HepG2 (cell line): ENCODE results near the gene SUPT6H. TPM values are rescaled to one million over a fixed set of nuclear protein-coding genes. Genes with fewer than 3 reads are reported as not detected.

Experiments
- CC2D1A ChIP-seq: sonication (generic); formaldehyde crosslinking; IDR thresholded peaks from 2 replicates; pipeline ENCODE4 v1.8.1; 2023; ENCODE audit warnings: mild to moderate bottlenecking, missing genetic modification reagents
- FOXC1 ChIP-seq: sonication (generic); formaldehyde crosslinking; IDR thresholded peaks from 2 replicates; pipeline ENCODE4 v1.8.0; 2022; ENCODE audit warnings: mild to moderate bottlenecking, missing genetic modification reagents, borderline replicate concordance
- FOXO4 ChIP-seq: sonication (generic); formaldehyde crosslinking; conservative IDR thresholded peaks from 2 replicates; pipeline ENCODE4 v1.8.1; 2023; ENCODE audit warnings: missing genetic modification reagents
- IRX3 ChIP-seq: sonication (generic); formaldehyde crosslinking; IDR thresholded peaks from 2 replicates; pipeline ENCODE4 v1.8.1; 2023; ENCODE audit warnings: mild to moderate bottlenecking, low read depth, missing genetic modification reagents, borderline replicate concordance
- LBX2 ChIP-seq: sonication (generic); formaldehyde crosslinking; IDR thresholded peaks from 2 replicates; pipeline ENCODE4 v1.5.0; 2020; ENCODE audit warnings: missing genetic modification reagents, mild to moderate bottlenecking, borderline replicate concordance
- MED13 ChIP-seq: sonication (generic); formaldehyde crosslinking; IDR thresholded peaks from 2 replicates; pipeline ENCODE4 v1.5.0; 2020; ENCODE audit warnings: missing genetic modification reagents
- PTBP1 ChIP-seq: fragments of 200-400 bp; formaldehyde crosslinking; IDR thresholded peaks from 2 replicates; pipeline ENCODE4 v1.6.1; 2018; ENCODE audit warnings: low read length, low read depth; ENCODE audit not compliant: poor library complexity, severe bottlenecking
- SIN3A ChIP-seq: IDR thresholded peaks from 2 replicates; pipeline ENCODE4 v1.6.1; 2011; ENCODE audit warnings: low read depth, mild to moderate bottlenecking, control low read depth, low read length, borderline replicate concordance
- SIX4 ChIP-seq: sonication (generic); formaldehyde crosslinking; IDR thresholded peaks from 2 replicates; pipeline ENCODE4 v1.4.0; 2020; ENCODE audit warnings: missing genetic modification reagents
- SP140L ChIP-seq: sonication (generic); formaldehyde crosslinking; IDR thresholded peaks from 2 replicates; pipeline ENCODE4 v1.4.0; 2020; ENCODE audit warnings: missing genetic modification reagents, borderline replicate concordance
- XRCC5 ChIP-seq: fragments of 200-400 bp; formaldehyde crosslinking; optimal IDR thresholded peaks from 2 replicates; pipeline ENCODE3; 2017; ENCODE audit warnings: mild to moderate bottlenecking, low read length
- ZHX1 ChIP-seq: sonication (generic); formaldehyde crosslinking; IDR thresholded peaks from 2 replicates; pipeline ENCODE4 v1.8.1; 2022; ENCODE audit warnings: low read depth, mild to moderate bottlenecking, missing genetic modification reagents
- ZKSCAN5 ChIP-seq: sonication (generic); formaldehyde crosslinking; IDR thresholded peaks from 2 replicates; pipeline ENCODE4 v1.5.1; 2020; ENCODE audit warnings: mild to moderate bottlenecking, missing genetic modification reagents
- ZNF138 ChIP-seq: sonication (generic); formaldehyde crosslinking; IDR thresholded peaks from 2 replicates; pipeline ENCODE4 v1.5.0; 2020; ENCODE audit warnings: mild to moderate bottlenecking, low read depth, missing genetic modification reagents
- ZNF281 ChIP-seq: sonication (generic); formaldehyde crosslinking; IDR thresholded peaks from 2 replicates; pipeline ENCODE4 v1.4.0; 2020; ENCODE audit warnings: missing genetic modification reagents, borderline replicate concordance
- ZNF672 ChIP-seq: sonication (generic); formaldehyde crosslinking; IDR thresholded peaks from 2 replicates; pipeline ENCODE4 v1.8.1; 2022; ENCODE audit warnings: missing genetic modification reagents
- ZNF850 ChIP-seq: sonication (generic); formaldehyde crosslinking; conservative IDR thresholded peaks from 2 replicates; pipeline ENCODE4 v1.9.0; 2021; ENCODE audit warnings: mild to moderate bottlenecking, missing genetic modification reagents
- polyA plus RNA-seq, 8 experiments: library from polyadenylated mRNA; depleted of rRNA in 3 of 8; stranded (reverse) in 7 of 8; unstranded in 1 of 8; fragments of >200 nt; fragmentation: Illumina TruSeq in 4 of 8; extraction: Trizol in 4 of 8; gene quantifications; 2 replicates each; pipeline versions ENCODE4 v1.2.1 to v1.2.3, GENCODE V29; 2011 to 2016; ENCODE audit warnings: low read depth in 4 of 8, missing spikeins in 1 of 8, mixed read lengths in 1 of 8; ENCODE audit not compliant: insufficient read depth in 1 of 8
- total RNA-seq, 5 experiments: library from RNA; depleted of rRNA; stranded (reverse); fragments of >200 nt; fragmentation: Illumina TruSeq; extraction: Trizol; gene quantifications; 2 replicates each; pipeline ENCODE4 v1.2.3, GENCODE V29; 2016; ENCODE audit warnings: low read depth in 1 of 5

SUPT6H gene
- total and polyA plus RNA-seq, 2 of the 13 experiments (the other 11 are each of a cell fraction or from before 2014, with no cell fraction given), result 32.7 to 39.9 TPM

GRCh38 chr17:28726627-28727491, 64.9 kb downstream of the SUPT6H start (continued):
- TF ChIP-seq ZHX1, result no peak
- TF ChIP-seq IRX3 (CRISPR knock-in tag), result no peak
- no peak for TF ChIP-seq ZNF672 (CRISPR knock-in tag)
- peak; percentile 74 for TF ChIP-seq SIN3A
- no peak for TF ChIP-seq ZNF850 (CRISPR knock-in tag)
- no peak for TF ChIP-seq SIX4
- TF ChIP-seq MED13 (CRISPR knock-in tag), result peak; percentile 46; the same call in 1 of the 2 replicates
- TF ChIP-seq CC2D1A (CRISPR knock-in tag), result no peak
- no peak for TF ChIP-seq SP140L (CRISPR knock-in tag)
- TF ChIP-seq FOXC1, result peak; percentile 33; the same call in 1 of the 2 replicates
- TF ChIP-seq ZKSCAN5 (CRISPR knock-in tag), result no peak
- no peak for TF ChIP-seq FOXO4
- TF ChIP-seq XRCC5, result peak; percentile 82
- TF ChIP-seq ZNF281 (CRISPR knock-in tag), result peak; percentile 59
- TF ChIP-seq PTBP1, result no peak
- TF ChIP-seq LBX2 (CRISPR knock-in tag), result no peak
- no peak for TF ChIP-seq ZNF138
